Activated CD4-positive, alpha-beta T cell treated with anti-CD3 and anti-CD28 coated beads, Interleukin-2, amount 50 U/mL, for 1 hour (primary cell): ENCODE measurements around the gene FAM20C.
"Not testable (repeated sequence)": the region's sequence is repeated elsewhere in the genome, so short reads cannot be mapped to it uniquely, and the experiment has no call there.

Experiments
- DNase-seq: peaks from one replicate; pipeline ENCODE4 v3.0.0-alpha.2; 2020

Gene FAM20C

DNA sequence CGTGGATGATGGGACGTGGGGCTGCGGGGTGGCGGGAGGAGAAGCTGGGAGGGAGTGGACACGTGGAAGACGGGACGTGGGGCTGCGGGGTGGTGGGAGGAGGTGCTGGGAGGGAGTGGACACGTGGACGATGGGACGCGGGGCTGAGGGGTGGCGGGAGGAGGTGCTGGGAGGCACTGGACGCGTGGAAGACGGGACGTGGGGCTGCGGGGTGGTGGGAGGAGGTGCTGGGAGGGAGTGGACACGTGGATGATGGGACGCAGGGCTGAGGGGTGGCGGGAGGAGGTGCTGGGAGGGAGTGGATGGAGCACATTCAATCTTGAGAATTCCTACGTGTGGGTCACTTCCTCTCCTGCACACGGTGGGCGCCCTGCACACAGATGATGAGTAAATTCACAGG is 104.8 kb downstream of the FAM20C start:
- not testable (repeated sequence) for DNase-seq

DNA sequence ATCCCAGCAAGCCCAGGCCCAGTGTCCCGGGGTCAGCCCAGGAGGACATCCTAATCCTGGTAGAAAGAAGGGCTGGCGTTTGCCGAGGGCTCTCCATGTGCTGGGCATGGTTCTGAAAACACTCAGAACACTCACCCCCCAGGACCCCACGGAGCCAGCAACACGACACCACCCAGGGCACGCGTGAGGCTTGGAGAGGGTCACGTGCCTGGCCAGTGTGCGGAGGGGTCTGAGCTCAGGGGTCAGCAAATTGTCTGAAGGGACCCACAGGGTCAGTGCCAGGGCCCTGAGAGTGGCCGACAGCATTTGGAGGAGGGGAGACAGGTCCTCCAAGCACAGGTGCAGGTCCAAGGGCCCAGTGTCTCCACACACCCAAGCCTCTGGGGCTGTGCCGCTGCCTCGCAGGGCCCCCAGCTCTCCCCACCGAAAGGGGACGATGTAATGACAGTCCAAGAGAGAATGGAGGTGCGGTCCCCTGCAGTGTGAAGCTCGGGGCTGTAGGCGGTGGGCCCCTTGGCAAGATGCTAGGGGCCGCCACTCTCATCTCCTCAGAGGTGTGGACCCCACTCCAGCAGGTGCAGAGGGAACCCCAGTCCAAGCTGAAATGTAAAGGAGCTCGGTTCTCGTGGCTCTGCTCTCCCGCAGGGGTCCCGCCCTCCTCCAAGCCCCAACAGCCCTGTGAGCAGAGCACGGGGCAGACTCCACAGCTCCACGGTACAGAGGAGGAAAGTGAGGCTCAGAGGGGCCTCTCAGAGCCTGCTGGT is 105.4 kb downstream of the FAM20C start:
- no peak for DNase-seq

DNA sequence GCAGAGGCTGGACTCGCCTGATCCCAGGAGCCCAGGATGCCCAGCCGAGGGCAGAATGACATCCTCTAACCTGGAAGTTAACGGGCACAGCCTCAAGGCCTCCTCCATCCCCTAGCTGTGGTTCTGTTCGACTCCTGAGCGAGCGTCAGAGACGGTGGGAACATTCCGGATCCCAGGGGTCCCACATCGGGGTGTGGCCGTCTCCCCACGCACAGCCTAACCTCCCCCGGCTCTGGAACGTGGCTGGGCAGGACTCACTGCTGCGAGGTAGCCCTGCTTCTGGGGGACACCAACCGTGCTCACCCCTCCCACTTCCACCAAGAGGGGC is 106.0 kb downstream of the FAM20C start:
- DNase-seq = no peak

DNA sequence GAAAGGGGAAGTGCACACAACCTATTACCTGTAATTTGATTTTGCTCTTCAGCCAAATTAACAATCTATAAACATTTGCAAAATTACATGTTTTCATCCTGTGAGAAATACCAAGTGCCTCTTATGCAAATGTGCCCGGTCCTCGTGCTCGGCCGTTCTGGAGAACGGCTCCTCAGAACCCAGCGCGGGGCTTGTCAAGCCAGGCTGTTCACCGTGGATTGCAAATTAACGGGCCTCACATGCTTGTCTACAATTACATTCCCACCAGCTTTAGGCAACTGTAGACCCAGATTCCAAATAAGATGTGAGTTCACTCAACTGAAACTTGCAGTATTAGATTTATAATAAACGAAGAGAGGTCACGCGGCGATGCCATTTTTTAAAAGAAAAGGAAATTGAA is 106.4 kb downstream of the FAM20C start:
- DNase-seq = no peak

DNA sequence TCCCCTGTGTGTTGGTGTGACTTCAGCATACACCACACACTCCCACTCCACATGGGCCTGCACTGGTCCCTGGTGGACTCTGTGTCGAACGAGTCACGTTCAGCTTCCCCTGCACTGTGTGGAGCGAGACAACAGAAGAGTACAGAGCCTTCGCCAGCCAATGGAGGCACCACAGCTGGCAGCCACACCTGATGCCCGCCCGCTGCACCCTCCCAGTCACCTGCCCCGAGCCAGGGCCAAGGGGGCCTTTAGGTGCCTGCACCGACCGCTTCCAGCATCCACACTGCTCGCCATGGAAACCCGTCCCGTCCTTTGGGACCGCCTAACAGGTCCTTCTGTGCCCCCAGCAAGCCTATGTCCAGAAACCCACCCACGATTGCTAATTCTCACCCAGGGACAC is 106.8 kb downstream of the FAM20C start:
- no peak for DNase-seq

DNA sequence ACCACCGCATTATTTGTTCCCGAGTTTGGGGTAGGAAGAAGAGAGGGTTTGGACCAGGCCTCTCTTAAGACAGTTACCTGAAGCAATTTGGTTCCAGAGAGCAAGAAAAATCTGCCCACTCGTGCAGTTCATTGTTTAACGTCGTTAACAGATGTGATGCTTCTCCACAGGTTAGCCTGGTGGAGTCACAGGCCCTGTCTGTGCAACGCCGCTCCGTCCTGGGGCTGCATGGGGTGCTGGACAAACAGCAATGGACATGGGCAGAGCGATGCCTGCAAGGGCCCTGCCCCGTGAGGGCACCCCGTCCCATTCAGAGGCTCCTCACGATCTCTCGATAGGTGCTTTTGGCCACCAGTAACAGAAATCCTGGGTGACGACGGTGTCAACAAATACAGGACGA is 107.3 kb downstream of the FAM20C start:
- DNase-seq = no peak

DNA sequence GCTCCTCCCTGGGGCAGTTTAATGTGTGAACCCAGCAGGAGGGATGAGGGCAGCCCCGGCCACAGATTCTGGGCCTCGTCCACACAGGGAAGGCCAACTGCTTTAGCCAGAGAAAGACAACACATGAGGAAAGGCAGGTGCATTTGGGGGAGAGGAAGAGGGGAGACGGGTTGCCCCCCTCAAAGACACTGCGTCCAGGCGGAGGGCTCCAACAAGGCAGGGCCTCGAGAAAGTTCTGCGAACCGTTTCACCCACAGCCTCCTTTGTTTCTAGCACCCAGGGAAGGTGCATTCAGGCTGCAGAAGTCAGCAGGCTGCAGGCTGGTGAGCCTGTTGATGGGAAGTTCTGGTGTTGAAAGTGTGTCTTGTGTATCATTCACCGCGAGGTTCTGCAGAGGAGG is 107.7 kb downstream of the FAM20C start:
- DNase-seq = no peak

DNA sequence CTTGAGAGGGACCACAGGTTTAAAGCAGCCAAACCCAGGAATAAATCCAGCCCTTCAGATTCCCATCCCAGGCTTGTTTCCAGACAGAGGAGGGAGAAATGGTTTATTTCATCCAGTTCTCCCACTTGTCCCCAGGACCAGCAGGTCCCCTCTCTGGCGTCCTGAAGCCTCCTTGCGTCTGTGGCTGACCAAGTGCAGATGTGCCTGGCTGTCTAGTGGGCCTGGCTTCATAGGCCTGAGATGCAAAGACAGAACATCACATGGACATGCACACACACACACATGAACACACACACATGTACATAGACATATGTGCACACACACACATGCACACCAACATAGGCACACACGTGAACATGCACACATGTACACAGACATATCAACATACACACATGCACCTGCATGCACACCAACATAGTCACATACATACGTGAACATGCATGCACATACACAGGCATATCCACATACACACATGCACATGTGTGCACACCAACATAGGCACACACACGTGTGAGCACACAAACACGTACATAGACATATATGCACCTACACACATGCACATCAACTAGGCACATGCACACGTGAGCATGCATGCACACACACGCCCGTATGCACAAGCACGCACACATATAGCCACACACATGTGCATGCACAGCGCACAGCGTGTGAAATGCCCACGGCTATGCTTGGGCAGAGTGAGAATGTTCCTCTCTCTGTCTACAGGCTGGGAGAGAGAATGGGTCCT is 108.3 kb downstream of the FAM20C start:
- no peak for DNase-seq

DNA sequence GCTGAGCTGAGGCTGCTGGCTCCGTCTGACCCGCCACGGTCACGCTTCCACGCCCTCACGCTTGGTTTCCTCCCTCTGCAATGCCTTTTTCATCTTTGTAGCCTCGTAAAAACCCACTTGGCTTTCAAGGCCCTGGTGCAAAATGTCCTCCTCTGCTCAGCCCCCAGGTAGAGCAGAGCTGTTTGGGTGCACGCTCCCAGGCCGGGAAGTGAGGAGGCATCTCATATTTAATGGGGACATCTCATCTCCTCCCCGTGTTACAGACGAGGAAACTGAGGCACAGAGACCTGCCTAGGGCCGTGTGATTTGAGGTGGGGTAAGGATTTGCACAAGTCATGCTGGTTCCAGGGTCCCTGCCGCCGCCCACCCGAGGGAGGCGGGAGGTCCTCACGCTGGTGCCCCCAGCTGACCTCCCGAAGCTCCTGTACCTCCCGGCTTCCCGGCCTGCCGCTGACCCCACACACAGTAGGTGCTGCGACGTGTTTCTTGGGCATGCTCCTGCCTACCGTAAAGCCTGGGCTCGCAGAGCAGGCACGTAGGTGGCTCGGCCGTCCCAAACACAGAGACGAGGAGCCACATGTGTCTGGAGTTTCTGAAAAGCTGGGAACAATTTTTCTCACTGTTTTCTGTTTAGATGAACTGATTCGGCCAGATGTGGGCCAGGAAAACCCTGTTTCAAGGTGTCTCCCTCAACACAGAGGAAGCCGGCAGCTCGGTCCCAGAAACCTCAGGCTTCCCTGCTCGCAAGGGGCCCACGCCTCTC is 109.1 kb downstream of the FAM20C start:
- DNase-seq = no peak

DNA sequence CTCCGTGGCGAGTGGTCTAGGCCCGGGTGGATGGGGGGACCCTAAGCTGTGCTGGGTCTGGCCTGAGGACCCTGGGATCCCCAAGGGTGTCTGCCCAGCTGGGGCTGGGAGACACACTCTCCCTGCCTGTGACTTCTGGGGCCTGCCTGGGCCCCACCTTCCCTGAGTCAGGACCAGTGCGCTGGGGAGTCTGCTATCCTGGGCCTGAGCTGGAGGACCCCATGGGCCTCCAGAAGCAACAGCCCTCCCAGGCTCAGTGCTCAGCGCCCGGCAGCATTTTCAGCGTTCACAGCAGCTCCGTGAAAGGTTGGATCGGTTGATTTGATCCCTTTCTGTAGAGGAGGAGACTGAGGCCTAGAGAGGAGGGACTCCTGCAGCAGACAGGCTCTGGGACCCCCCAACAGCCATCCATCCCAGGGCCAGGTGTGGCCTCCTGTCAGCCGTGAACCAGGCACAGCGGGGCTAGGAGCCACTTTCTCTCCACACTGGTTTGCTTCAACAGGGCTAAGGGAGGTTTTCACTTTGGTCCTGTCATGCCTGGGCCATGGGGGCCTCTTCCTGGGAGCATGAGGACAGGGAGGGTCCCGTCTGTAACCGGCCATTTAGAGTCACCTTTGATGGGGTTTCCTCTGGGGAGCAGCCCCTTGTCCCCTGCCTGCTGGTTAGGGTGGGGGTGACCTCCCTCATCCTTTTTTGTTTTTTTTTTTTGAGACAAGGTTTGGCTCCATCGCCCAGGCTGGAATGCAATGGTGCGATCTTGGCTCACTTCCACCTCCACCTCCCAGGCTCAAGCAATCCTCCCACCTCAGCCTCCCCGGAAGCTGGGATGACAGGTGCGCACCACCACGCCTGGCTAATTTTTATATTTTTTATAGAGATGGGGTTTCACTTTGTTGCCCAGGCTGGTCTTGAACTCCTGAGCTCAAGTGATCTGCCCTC is 110.0 kb downstream of the FAM20C start:
- DNase-seq = no peak

DNA sequence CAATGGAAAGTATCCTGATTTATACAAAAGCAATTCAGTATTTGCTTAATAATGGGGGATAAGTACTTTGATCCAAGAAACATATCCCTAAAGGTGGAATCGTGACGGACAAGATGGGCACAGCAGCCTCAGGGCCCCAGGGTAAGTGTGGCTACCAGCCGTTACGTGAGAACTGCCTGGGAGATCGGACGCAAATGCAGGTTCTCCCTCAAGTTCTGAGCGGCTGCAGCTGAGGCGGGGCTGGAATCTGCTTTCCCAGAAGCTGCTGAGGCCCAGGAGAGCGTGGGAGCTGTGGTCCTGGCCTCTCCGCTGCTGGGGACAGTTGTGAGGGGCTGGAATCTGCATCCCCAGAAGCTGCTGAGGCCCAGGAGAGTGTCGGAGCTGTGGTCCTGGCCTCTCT is 111.1 kb downstream of the FAM20C start:
- no peak for DNase-seq

DNA sequence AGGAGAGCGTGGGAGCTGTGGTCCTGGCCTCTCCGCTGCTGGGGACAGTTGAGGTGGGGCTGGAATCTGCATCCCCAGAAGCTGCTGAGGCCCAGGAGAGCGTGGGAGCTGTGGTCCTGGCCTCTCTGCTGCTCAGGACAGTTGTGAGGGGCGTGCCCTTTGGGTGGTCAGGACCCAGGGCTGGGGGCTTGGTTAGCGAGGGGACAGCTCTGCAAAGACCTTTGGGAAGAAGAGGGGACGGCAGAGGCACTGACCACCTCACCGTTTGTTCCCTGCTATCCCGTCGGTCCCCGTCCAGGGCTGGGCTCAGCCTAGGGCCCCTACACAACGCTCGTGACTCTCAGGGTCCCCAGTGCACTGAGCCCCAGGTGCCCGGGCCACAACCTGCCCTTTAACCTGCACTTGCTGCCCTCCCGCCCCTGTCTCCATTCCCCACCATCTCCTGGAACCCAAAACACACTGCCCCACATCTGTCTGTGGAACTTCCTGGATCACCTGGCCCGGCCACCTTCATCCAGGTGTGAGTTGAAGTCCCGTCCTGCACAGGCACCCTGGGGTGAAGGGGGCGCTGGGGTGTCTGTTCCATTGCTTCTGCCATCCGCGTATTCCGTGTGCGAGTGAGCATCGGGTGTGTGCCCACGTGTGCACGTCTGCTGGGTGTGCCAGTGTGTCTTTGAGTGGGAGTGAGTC is 111.7 kb downstream of the FAM20C start:
- no peak for DNase-seq

DNA sequence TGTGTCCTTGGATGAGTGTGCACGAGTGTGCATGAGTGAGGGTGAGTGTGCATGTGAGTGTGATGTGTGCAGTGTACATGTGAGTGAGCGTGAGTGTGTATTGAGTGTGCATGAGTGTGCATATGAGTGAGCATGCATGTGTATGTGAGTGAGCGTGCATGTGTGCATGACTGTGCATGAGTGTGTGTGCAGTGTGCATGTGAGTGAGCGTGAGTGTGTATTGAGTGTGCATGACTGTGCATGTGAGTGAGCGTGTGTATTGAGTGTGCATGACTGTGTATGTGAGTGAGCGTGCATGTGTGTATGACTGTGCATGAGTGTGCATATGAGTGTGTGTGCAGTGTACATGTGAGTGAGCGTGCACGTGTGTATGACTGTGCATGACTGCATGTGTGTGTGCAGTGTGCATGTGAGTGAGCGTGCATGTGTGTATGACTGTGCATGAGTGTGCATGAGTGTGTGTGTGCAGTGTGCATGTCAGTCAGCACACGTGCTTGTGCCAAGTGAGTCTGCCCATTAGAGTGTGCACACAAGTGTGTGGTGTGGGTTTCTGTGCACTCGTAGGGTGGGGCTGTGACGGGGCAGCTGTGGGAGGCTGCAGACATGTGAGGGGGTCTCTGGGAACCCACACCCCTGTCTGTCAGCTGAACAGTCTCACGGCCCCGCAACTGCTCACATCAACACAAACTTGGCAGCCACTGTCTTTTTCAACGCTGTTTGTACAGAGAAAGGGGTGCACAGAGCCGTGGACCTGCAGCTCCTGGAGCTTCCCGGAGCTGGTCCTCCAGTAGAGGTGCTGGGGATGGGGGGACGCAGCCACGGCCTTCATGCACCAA is 112.4 kb downstream of the FAM20C start:
- no peak for DNase-seq

DNA sequence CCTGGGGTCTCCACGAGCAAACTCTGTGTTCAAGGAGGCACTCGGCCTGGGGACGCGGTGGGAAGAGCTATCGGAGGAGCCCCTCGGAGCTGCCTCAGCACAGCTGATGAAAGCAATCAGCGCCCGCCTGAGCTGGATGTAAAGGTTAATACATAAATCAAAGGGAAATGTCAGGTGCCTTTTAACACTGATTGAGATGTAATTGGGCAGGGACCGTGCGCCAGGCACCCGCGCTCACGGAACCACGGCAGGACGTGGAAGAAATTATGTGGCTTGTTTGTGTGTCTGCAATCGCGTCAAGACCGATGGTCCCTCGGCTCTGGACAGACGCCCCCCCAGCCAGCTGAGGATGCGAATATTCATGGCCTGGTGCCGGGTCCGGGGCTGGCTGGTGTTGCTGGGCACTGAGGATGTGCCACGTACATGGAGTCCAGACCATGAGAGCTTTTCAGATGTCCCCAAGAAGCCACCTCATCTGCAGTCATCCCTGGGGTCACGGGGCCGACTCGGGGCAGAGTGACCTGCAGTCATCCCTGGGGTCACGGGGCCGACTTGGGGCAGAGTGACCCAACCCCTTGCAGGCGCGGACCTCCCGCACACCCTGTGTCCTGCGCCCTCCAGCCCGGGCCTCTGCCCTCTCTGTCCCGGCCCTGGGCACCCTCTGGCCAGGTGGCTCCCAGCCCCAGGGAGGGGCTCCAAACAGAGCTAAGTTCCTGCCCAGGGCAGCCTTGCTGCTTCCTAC is 113.2 kb downstream of the FAM20C start:
- no peak for DNase-seq

DNA sequence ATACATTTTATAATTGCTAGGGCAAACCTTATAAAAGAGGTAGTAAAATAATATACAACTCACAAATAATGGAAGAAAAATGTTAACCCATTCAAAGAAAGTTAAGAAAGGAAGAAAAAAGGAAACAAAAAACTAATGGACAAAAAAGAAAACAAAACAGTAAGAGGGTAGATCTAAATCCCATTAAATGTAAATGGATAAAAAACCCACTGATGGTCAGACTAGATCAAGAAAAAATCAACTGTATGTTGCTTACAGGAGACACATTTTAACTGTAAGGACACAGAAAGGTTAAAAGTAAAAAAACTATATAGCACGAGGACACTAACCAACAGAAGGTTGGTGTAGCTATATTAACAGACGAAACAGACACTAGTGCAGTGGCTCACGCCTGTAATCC is 115.6 kb downstream of the FAM20C start:
- DNase-seq = no peak

DNA sequence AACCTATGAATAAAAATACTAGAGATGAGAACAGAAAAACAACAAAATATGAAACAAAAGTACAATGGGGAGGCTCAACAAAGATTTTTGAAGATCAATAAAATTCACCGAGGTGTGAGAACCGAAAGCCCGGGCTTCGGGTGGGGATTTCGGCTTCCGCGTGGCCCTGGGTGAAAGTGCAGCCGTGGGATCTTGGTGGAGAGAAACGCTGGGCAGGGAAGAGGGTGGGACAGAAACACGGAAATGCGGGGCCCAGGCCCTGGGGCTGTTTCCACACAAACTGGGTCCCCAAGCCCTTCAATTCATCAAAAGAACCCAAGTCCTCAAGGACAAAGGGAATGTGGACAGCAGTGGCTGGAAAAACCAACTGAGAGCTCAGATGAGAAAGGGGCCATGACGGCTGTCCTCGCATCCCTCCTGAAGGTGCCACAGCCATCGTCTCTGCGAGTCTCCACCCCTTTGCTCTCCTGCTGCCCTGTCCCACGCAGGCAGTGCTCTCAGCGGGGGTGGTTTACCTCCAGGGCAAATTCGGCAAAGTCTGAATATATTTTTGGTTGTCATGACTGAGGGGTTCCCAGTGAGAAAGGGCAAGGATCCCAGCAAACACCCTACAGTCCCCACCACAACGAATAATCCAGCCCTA is 117.3 kb downstream of the FAM20C start:
- DNase-seq = no peak
